SW 1271 (cell line): Measurements from ENCODE around the gene CD99.
"Not testable (repeated sequence)": the region's sequence is repeated elsewhere in the genome, so short reads cannot be mapped to it uniquely, and the experiment has no call there.

ENCODE experiments used
- DNase-seq, 2 experiments: peaks; one replicate each; lab custom pipeline; 2025; lab: John Stamatoyannopoulos, UW

The CD99 gene

DNA sequence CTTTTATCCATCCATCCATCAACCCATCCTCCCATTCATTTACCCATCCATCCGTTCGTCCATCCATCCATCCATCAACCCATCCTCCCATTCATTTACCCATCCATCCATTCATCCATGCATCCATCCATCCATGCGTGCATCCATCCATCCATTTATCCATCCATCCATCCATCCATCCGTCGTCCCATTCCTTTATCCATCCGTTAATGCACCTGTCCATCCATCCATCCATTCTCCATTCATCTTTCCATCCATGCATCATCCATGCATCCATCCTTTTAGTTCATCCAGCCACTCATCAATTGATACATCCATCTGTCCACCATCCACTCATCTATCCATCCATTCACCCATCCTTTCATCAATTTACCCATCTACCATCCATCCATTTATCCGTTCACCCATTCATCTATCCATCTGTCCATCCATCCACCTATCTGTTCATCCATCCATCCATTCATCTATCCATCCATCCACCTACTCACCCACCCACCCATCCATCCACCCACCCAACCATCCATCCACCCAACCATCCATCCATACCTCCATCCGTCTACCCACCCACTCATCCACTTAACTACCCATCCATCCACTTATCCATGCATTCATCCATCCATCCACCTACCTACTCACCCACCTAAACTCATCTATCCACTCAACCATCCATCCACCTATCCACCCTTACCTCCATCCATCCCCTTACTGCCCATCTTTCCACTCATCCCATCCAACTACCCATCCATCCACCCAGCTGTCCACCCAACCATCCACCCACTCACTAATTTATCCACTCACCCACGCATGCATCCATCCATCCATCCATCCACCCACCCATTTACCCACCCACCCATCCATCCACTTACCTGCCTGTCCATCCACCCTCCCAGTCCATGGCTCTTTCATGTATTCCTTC, 9.6 kb downstream of the CD99 start:
- DNase-seq, result no peak

DNA sequence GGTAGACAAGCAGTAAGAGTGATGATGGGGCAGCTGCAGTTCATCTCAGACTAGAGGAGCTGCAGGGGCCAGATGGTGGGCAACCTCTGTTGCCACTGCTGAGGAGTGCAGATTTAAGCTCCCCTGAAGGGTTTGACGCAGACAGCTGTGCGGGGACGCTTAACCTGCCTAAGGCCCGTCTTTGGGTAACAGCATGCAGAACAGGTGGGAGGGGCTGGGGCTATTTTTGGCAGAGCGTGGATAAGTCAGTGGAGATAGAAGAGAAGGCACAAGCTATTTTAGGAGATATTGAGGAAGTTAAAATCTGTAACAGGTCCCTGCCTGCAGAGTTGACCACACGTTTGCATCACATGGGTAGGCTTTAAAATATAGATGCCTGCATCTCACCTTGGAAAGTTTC, 10.5 kb downstream of the CD99 start:
- no peak for DNase-seq

DNA sequence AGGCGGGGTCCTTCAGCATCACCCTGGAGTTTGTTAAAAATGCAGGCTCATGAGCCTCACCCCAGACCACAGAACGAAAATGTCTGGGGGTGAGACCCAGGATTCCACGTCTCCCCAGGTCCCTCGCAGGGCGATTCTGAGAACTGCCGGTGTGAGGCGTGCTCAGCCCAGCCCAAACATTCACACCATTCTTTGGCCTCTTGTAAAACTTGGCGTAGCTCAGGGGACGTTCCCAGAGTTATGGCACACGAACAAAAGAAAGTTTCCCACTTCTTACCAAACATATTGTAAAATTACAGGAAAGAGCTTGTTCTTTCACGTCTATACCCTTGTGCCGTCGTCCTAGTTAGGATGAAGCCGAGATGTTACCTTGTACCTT, 12.9 kb downstream of the CD99 start:
- DNase-seq, result no peak

DNA sequence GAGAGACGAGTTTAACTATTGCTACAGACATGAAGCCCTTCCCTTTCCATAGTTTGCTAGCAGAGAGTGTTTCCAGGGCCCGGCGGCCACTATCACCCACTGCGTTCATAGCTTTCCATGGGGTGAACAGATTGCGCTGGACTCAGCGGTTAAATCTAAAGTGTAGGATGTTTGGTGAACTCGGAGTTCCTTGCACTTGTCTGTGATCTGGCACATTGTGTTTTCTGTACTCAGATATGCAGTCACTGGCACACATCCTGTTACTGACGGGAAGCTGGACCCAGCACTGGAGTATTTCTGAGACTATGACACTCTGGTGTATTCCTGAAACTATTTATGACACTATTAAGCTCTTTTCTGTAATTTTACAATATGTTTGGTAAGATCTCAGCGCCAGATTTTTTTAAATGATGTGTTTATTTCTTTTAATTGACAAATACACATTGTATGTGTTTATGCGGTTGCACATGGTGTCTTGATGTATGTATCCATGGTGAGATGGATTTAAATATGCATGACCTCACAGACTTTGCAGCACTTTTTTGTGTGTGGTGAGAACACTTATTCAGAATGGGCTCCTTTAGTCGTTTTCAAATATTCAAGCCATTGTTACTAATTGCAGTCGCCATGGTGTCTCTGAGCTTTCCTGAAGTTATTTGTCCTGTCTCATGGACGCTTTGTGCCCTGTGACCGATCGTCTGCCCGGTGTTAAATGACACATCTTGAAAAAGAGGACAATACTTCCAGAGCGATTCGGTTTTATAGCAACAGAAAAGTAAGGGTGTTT, 14.1 kb downstream of the CD99 start:
- DNase-seq, result no peak

DNA sequence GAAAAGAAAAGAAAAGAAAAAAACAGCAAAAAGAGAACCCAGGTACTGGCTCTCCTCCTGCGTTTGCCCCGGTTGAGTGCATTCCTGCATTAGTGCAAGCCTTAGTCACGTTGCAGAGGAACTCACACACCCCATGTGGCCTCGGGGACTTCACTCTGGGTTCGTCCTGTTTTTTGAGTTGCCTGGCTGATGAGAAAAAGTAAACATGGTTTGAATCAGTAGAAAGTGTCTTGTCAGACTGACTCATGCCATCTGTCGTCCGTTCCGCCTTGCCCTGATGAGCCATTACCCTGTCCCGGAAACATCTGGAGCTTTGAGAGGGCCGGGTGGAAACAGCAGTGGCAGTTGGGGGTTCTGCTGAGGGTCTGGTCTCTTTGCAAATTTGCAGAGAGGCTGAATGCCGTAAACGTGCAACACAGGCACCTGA, 16.3 kb downstream of the CD99 start:
- DNase-seq, result no peak

DNA sequence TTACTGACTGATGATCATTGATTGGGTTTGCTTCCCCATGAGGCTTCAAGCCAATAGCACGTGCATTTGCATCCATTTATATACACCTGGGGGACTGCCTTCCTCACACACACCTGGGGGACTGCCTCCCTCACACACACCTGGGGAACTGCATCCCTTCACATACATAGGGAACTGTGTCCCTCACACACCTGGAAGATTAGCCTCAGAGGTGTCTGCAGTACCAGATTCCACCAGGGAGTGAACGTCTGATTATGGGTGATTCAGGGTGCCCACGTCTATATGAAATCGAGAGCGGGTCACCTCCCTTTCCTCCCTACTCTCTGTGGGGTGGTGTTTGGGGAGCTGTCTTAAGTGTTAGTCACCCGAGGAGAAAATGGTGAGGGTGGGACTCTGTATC, 16.9 kb downstream of the CD99 start:
- DNase-seq, result no peak

DNA sequence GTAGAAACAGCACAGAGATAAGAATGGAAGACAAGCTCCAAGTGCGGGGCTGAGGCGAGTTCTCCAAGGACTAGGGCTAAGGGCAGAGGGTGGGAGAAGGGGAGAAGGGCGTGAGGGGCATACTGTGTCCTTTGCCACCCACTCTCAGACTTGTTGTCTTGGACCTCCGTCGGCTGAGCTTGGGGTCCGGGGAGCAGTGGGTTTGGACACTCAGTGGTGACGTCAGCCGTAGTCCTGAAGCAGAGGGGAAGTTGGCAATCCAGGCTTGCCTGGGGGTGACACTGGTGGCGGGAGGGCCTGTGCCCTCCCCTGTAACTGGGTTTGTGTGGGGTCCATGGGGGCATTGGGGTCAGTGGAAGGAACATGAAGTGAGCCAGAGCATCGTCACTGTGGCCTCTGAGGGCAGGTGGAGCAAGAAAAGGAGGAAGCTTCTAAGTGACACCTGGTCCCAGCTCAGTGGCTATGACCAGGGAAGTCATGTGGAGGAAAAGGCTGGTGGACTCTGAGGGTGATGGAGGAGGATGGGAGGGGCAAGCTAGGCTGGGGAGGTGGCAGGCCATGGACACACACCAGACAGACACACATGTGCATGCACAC, 17.6 kb downstream of the CD99 start:
- DNase-seq, result no peak

DNA sequence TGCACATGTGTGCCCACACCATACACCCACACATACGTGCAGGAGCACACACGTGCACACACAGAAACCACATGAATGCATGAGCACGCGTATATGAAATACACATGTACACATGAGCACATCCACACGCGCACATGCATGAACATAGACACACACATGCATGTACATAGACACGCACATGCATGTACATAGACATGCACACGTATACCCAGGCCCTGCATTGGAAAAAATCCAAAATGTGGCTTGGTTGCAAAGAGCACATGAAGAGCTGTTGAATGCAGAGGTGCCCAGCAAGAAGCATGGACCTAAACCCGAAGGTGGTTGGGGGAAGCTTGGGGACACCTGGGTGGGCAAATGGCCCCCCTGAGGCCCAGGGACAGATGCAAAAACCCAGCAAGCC, 18.5 kb downstream of the CD99 start:
- no peak for DNase-seq

DNA sequence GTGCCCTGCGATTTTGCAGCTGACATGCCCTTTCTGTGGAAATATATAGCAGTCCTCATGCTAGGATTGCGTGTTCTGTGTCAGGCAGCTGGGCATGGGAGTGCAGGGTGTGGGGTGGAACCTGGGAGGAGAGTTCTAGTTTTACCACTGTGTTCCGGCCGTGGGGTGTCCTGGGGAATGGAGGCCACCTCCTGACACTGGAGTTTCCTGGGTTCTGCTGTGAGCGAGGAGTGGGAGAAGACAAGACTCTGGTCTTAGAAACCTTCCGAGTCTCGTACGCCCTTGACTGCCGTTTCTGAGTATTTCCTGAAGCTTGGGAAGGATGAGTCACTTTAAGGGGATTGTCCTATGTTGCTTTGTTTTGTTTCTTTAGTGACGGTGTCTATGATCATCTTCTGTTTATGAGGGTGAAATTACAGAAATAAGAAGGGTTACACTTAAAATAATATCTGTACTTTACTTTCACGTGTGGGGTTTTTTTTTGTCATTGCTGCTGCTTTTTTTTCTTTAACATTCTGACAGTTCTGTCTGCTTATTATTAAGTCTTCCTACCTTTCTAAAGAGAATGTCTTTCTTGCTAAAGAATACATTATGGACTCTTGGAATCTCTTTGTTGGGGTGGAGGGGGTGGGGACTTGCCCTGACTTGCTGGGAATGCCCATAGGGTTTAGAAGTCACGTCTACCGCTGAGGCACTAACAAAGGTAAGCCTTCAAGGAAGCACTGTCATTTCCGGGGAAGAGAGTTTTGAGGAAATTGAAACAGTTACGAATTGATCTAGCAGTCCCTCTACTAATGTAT, 19.1 kb downstream of the CD99 start:
- DNase-seq, result no peak

DNA sequence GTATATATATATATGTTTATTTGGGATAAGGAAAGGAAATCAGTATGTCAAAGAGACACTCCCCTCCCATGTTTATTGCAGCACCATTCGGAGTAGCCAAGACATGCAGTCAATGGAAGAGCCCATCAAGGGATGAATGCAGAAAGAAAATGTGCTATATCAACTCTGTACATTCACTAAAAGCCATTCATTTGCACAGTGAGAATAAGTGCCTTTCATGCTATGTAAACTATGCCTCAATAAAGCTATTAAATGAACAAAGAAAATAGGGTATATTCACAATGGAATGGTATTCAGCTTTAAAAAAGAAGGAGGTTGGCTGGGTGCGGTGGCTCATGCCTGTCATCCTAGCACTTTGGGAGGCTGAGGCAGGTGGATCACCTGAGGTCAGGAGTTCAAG, 20.3 kb downstream of the CD99 start:
- no peak for DNase-seq

DNA sequence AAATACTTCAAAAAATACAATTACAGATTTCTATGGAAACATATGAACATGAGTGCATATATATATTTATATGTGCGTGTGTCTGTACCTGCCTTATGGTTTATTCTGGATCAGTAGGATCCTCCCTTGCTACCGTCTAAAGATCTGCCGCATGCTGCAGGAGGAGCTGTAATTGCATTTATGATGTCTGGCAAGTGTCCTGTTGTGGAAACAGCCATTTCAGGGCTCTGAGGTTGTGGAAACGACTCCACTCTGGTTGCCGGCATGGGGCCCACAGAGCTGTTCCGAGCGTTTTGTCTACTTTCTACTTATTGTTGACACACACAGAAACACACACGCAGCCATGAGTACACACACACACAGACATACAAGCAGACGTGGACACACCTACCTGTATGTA, 21.3 kb downstream of the CD99 start:
- DNase-seq, result no peak

DNA sequence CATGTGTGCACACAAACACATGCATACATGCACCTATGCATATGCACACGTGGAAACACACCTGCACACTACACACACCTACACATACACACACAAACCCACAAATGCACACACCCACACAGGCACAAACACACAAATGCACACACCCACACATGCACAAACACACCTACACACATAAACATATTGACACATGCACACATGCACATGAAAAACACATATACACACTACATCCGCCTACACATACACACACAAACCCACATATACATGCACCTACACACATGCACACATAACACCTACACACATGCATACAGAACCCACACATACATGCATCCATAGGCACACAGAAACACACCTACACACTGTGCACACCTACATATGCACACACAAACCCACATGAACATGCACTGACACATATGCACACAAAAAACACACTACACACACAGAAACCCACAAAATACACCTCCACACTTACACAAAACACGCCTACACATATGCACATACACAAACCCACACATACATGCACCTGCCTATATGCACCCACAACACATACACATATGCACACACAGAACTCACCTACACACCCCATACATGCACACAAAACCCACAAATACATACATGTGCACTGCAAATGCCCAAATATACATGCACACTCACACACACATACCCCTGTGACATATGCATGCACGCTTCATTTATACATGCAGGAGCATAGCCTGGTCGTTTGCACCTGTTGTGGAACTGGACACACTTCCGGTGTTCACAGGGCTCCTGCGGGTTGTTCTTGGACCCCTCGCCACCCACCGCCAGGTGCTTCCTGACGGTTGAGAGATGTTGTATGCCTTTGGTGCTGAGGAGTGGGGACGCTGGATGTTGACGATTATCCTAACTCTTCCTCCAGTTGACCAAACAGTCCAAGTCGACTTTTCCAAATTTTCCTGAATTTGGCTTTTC, 22.1 kb downstream of the CD99 start:
- no peak for DNase-seq

DNA sequence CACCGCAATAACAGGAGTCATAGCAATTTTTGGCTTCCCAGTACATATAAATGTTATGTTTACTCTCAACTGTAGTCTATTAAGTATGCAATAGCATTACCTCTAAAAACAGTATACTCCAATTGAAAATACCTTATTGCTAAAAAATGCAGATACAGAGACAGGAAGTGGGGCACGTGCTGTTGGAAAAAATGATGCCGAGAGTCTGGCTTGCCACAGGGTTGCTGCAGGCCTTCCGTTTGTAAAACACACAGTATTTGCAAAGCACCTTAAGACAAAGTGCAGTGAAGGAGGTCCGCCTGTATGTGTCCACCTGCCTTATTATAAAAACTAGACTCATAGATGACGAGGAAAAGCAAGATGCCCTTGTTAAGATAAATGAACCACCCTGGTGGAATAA, 23.5 kb downstream of the CD99 start:
- DNase-seq, result no peak

DNA sequence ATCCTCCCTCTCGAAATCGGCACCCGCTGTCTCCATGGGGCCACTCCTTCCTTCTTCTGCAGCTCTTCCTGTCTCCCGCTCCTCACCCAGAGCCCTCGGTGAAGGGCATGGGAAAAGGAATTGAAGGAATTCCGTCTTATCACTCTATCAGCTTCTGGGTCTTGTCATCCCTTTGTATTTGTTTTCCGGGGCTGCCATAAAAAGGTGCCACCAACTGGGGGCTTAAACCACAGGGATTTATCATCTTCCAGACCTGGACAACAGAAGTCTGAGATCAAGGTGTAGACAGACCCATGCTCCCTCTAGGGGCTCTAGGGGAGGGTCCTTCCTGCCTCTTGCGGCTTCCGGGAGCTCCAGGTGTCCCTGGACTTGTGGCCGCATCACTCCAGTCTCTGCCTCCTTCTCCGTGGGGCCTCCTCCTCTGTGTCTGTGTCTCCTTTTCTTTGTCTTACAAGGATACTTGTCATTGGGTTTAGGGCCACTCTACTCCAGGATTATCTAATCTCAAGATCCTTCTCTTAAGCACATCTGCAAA, 24.0 kb downstream of the CD99 start:
- no peak for DNase-seq

DNA sequence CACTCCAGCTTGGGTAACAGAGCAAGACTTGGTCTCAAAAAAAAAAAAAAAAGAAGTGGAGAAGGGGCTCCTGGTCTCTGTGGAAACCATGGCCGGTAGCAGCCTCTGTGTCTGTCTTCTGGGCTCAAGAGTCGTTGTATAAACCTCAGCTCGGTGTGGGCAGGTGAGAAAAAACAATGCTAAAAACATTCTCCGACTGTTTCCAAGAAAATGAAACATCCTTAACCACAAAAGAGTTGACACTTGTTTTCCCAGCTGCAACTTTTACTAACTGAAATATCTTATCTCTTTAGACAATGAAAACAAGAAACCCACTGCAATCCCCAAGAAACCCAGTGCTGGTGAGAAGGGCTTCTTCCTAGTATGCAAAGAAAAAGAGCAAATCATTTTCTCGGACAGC, 26.2 kb downstream of the CD99 start:
- no peak for DNase-seq

DNA sequence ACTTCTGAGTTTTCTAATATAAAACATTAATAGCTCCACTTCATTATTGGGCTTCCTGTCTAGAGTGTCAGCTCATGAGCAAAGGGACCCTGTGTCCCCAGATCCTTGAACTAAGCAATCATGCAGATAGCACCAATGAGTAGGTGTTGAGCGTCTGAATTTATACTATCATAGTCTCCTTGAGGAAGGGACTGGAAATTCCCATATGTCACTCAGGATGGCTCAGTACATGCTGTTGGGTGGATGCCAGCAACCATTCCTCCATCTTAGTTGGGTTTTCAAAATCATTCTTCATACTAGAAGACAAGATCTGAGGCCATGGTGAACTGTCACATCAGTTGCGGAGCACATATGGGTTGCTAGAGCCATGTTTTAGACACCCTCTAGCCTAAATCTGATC, 27.7 kb downstream of the CD99 start:
- no peak for DNase-seq

DNA sequence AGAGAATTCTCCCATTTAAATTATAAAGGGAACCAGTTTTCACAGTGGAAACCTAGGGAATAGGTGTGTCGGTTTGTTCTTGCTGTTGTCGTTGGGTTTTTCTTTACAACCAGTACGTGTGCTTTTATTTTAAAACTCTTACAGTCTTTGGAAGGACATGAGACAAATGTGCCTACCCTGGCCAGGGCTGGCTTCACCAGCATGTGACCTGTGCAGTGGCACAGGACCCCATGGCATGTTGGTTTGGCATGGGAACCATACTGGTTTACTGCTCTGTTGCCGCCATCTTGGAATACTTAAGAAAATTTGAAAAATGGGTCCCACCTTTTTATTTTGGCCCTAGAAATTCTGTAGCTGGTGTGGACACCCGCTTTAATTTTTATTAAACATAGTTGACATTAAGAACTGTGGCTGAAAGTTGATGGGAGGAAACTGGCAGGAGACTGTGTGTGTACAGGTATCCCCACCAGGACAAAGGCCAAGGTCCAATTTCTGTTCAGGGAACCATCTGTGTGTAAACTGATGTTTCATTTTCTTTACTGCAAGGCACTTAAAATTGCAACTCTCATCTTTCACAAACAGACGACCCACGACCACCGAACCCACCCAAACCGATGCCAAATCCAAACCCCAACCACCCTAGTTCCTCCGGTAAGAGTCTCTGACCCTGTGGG, 28.8 kb downstream of the CD99 start:
- no peak for DNase-seq

DNA sequence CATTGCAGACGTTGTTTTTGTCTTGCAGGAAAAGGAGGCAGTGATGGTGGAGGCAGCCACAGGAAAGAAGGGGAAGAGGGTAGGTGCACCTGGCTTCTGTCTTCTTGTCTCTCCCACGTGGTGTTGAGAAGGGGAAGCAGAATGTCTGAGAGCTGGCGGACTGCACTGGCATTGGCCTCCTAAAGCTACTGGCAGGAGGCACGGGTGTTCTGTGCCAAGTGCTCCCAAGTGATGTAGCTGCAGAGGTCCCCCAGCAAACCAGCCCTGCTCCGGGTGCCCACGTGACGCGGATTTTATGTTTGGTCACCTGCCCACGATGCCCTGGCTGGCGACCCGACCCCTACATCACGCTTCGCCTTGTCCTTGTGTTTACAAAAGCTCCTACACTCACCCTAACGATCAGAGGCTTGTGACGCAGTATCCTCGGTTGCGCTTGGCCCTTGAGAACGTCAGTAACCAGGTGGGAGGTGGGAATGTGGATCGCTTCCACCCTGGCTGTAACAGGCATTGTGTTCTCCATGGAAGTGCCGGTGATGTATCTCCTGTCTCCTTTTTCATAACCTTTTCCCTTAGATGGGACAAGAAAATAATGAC, 32.3 kb downstream of the CD99 start:
- no peak for DNase-seq

DNA sequence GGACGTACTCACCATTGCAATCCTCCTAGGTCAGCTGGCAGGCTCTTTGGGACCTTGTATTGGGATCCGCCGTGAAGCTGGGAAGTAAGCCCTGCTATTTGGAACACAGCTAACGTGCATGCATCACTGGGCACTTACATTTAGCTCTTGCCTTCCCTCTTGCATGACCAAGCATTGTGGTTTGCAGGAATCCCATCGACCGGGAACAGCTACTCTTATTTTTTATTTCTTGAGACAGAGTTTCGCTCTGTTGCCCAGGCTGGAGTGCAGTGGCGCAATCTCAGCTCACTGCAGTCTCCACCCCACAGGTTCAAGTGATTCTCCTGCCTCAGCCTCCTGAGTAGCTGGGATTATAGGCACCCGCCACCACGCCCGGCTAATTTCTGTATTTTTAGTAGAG, 36.2 kb downstream of the CD99 start:
- DNase-seq, result not testable (repeated sequence)

DNA sequence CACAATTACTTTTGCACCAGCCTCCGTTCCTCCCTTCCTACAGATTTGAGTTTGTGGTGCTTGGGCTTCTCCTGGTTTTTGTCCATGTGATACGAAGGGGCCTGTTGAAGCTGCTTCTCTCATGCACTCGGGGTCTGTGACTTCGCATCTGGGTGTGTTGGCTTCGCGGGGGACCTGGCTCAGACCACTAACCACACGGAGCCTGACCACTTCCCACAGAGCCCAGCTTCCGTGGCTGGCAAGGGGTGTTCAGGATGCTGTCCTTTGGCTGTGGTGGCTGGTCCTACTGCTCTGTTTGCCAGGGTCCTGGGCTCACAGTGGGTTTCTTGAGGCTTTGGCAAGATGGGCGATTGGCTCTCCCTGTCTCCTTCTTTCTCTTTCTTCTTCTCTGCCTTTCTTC, 41.0 kb downstream of the CD99 start:
- no peak for DNase-seq
